Ishikawa (cell line): ENCODE measurements around the gene ZCCHC2.

Experiments
- CEBPB ChIP-seq: IDR thresholded peaks from 2 replicates; pipeline ENCODE4 v1.6.1; 2012
- EP300 ChIP-seq: IDR thresholded peaks from 2 replicates; pipeline ENCODE4 v1.6.1; 2012; ENCODE audit warnings: borderline replicate concordance
- FOXM1 ChIP-seq: IDR thresholded peaks from 2 replicates; pipeline ENCODE4 v1.6.1; 2012; ENCODE audit warnings: low read depth, borderline replicate concordance
- NFIC ChIP-seq: IDR thresholded peaks from 2 replicates; pipeline ENCODE4 v1.6.1; 2012
- RAD21 ChIP-seq: IDR thresholded peaks from 2 replicates; pipeline ENCODE4 v1.6.1; 2012; ENCODE audit warnings: low read depth
- TAF1 ChIP-seq: IDR thresholded peaks from 2 replicates; pipeline ENCODE4 v1.6.1; 2012; ENCODE audit warnings: low read depth, mild to moderate bottlenecking
- TEAD4 ChIP-seq: IDR thresholded peaks from 2 replicates; pipeline ENCODE4 v1.6.1; 2012
- YY1 ChIP-seq: IDR thresholded peaks from 2 replicates; pipeline ENCODE4 v1.6.1; 2012; ENCODE audit warnings: low read depth
- TF ChIP-seq, protein P1 (sequence below): IDR thresholded peaks from 2 replicates; pipeline ENCODE4 v1.6.1; 2012
- TF ChIP-seq, protein P2 (sequence below): IDR thresholded peaks from 2 replicates; pipeline ENCODE4 v1.6.1; 2012; ENCODE audit warnings: low read depth, mild to moderate bottlenecking

GRCh38 chr18:62525608-62526007 is 2.8 kb downstream of the ZCCHC2 start:
- no peak for TF ChIP-seq RAD21
- no peak for TF ChIP-seq TAF1
- TF ChIP-seq CEBPB = no peak
- no peak for TF ChIP-seq EP300
- TF ChIP-seq, protein P1, sequence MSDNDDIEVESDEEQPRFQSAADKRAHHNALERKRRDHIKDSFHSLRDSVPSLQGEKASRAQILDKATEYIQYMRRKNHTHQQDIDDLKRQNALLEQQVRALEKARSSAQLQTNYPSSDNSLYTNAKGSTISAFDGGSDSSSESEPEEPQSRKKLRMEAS = no peak
- no peak for TF ChIP-seq YY1
- TF ChIP-seq TEAD4 = no peak
- TF ChIP-seq, protein P2, sequence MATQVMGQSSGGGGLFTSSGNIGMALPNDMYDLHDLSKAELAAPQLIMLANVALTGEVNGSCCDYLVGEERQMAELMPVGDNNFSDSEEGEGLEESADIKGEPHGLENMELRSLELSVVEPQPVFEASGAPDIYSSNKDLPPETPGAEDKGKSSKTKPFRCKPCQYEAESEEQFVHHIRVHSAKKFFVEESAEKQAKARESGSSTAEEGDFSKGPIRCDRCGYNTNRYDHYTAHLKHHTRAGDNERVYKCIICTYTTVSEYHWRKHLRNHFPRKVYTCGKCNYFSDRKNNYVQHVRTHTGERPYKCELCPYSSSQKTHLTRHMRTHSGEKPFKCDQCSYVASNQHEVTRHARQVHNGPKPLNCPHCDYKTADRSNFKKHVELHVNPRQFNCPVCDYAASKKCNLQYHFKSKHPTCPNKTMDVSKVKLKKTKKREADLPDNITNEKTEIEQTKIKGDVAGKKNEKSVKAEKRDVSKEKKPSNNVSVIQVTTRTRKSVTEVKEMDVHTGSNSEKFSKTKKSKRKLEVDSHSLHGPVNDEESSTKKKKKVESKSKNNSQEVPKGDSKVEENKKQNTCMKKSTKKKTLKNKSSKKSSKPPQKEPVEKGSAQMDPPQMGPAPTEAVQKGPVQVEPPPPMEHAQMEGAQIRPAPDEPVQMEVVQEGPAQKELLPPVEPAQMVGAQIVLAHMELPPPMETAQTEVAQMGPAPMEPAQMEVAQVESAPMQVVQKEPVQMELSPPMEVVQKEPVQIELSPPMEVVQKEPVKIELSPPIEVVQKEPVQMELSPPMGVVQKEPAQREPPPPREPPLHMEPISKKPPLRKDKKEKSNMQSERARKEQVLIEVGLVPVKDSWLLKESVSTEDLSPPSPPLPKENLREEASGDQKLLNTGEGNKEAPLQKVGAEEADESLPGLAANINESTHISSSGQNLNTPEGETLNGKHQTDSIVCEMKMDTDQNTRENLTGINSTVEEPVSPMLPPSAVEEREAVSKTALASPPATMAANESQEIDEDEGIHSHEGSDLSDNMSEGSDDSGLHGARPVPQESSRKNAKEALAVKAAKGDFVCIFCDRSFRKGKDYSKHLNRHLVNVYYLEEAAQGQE = no peak
- TF ChIP-seq NFIC = no peak
- no peak for TF ChIP-seq FOXM1
